Embryonic facial prominence (tissue), 1 donor: Measurements from ENCODE around the gene MFAP2.

Source experiments
- DNase-seq: peaks from one replicate; pipeline ENCODE4 v3.0.0-alpha.2; 2016; ENCODE audit errors: extremely low spot score

The MFAP2 gene

DNA sequence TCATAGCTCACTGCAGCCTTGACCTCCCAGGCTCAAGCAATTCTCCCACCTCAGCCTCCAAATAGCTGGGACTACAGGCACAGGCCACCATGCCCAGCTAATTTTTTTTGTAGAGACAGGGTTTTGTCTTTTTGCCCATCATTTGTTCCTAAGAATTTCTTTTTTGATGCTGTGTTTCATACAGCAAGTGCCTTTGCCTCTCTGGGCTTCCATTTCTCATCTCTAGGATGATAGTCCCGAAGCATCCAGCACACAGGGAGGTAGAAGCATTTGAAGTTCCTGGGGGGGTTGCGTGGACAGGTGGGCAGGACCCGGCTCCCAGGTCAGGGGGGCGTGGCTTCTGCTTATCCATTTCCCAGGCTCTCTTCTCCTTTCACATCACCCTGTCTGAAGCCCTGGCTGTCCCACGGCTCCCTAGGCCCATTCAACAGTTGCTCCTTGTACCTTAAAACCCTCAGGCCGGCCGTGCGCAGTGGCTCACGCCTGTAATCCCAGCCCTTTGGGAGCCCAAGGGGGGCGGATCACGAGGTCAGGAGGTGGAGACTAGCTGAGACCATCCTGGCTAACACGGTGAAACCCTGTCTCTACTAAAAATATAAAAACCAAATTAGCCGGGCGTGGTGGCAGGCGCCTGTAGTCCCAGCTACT lies 27.9 kb upstream of the MFAP2 start:
- DNase-seq = no peak

DNA sequence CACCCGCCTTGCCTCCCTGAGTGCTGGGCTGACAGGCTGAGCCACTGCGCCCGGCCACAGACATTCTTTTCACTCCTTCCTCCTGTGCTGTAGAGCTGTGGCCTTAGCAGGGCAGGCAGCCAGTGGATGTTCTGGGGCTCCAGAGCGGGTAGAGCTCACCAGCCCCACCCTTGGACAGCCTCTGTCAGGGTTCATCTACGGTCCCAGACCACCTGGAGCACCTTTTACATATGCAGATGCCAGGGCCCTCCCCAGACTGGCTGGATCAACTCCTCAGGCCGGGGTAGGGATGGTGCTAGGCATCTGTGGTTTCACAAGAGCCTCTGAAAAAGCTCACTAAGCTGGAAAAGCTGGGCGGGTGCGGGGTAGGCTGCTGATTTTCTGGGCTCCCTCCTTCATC lies 26.7 kb upstream of the MFAP2 start:
- no peak for DNase-seq

DNA sequence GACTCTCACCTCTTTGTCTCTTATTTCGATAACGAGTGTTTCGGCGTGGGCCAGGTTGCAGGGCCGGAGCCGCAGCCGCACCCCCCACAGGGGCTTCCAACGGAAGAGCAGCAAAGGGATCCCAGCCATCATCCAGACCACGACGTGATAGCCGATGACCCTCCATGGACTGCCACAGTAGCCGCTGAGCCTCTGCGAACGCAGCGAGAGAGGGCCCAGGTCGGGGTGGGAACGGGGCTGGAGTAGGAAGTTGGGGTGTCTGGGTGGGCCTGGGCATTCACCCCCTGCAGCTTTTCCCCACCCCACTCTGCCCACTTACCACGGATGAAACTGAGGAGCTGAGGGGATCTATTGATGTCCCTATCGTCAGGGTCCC lies 24.9 kb upstream of the MFAP2 start:
- DNase-seq = no peak

DNA sequence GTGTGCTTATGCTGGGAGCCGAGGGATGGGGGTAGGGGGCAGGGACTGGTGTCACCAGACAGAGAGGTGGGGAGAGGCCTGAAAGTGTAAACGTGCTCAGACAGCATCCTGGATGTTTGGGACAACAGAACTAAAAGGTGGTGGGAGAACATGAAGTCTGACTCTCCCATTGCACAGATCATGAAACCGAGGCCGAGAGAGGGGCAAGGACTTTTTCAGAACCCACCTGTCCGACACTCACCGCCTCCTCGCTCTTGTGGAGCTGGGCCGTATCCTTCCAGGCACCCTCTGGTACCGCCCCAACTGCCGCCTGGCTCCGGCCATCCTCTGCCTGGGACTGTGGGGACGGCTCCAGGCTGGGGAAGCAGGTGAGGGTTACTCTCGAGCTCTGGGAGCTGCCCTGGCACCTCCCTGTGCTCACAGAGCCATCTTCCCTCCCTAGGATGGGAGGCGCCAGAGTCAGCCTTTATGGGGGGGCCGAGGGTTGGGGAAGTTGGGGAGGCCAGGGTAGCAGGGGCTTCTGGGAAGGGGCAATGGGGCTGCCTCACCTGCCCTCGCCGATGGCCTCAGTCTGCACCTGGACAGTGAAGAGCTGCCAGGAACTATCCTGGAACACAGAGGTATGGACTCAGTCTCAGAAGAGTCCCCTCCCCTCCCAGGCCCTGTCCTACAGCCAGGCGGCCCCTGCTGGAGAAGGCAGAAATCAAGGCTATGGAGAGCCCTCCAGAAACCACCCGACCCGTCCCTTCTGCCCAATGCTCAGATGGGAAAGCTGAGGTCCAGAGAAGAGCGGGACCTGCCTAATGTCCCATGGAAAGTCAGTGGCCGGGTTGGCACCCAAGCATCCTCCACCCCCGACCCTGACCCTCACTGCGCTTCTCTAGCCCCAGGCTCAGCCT lies 24.3 kb upstream of the MFAP2 start:
- no peak for DNase-seq

DNA sequence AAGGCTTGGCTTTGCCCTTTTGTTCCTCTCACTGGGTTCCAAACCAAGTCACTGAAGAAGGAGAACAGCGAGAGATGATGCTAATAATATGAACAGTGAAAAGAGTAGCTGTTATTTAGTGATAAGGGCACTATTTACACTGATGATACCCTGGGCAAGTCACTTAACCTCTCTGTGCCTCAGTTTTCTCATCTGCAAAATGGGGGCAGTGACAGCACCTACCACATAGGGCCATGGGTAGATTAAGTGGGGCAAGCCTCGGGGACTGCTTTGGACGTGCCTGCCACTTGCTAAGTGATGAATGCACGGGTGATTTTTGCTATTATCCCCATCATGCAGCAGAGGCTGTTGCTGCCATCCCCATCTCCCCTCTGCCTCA lies 22.1 kb upstream of the MFAP2 start:
- no peak for DNase-seq

DNA sequence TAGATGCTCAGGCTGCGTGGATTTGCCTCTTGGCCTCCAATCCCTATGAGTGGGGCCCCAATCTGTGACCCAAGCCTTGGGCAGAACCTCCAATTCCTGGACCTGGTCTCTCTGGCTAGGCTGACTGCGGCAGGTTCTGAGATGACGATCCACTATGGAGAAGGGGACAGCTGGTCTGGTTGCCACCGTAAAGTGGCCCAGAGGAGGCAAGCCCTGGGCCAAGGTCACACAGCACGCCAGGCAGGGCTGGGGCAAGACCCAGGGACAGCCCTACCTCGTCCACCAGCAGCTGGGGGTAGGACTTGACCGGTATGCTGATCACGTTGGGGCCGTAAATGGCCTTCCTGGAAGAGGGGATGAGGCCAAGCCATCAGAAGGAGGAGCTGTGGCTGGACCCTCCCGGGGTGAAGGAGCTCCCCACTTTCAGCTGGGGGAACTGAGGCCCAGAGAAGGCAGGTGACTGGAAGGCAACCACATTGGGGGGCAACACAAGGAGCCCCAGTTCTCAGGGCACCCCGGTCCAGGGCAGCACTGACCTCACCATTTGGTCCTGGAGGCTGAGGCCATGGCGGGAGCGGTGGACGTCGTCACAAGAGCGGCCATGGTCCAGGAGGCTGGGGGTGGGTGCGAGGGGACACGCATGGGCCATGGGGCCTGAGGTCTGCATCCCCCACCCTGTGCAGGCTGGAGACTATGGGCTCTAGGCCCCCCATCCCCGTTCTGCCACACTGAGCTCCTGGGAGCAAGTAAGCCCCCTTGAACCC lies 21.5 kb upstream of the MFAP2 start:
- DNase-seq = no peak

DNA sequence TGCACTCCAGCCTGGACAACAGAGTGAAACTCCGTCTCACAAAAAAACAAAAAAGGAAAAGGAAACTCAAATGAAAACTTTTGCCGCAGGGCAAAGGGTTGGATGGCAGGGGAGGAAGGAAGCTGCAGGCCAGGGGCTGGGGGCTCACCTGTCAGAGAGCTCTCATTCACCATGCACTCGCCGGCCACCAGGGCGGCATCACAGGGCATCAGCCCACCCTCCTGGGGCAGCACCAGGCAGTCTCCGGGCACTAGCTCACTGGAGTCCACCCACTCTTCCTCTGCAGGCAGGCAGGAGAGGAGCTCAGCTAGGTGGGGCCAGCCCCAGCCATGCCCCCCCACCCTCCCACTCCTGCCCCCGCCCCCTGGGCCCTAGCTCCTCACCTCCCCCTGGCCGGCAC lies 19.4 kb upstream of the MFAP2 start:
- no peak for DNase-seq

DNA sequence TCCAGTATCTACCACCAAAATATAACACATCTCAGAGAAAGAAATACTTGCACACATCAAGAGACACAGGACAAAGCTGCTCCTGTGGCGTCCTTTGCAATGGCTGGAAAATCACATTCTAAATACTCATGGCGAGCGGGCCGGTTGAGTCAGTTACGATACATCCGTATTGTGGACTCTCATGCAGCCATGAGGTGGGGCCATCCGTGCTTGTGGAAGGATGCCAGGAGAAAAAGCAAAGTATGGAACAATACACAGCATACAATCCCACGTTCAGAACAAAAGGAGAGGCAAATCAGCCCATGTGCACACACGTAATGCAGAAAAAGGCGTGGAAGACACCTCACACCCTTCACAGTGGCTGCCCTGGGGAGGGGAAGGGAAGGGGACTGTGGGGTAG lies 18.2 kb upstream of the MFAP2 start:
- DNase-seq = no peak

DNA sequence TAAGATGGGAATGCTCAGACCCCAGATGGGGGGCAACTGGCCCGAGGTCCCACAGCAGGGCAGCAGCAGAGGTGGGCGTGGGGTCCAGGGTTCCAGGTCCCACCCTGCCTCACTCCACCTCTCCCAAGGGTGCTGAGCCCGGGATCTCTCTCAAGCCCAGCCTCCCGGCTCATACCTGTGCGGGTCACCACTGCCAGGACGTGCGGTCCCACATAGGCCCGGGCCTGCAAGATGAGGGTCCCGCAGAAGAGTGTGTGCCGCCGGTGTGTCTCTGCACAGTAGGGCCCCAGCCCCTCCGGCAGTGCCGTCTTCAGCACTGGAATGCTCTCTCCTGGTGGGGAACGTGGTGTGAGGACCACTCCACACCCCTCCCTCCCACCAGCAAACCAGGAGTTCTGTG lies 16.4 kb upstream of the MFAP2 start:
- DNase-seq = no peak

DNA sequence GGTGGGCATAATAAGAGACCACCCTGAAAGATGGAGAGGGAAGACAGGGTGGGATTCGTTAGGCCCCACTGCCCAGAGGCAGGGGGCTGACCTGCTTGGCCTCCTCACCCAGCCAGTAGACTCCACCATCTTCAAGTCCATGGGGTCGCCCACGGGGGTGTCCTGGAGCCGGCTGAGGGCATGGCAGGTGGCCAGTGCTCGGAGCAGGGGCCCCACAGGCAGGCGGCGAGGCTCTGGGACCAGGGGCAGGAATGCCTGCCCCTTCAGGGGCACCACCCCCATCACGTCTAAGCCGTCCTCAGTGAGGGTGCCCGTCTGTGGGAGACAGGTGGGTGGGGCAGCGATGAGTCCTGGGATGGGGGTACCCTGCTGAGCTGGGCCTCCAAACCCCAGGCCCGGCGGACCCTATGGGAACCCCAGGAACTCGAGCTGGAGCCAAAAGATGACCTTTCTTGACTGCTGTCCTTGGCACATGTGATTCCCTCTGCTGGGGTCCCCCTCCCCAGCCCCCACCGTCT lies 13.2 kb upstream of the MFAP2 start:
- DNase-seq = no peak

DNA sequence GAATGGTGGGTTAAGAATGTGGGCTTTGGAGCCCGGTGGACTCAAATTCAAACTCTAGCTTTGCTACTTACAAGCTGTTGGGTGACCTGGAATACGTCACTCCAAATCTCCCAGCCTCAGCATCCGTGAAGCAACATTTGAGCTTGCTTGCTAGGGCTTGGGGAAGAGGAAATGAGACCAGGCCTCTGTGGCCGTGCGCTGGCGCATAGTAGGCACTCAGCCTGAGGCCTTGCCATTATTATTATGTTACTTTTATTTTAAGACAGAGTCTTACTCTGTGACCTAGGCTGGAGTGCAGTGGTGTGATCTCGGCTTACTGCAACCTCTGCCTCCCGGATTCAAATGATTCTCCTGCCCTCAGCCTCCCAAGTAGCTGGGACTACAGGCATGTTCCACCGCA lies 12.3 kb upstream of the MFAP2 start:
- no peak for DNase-seq

DNA sequence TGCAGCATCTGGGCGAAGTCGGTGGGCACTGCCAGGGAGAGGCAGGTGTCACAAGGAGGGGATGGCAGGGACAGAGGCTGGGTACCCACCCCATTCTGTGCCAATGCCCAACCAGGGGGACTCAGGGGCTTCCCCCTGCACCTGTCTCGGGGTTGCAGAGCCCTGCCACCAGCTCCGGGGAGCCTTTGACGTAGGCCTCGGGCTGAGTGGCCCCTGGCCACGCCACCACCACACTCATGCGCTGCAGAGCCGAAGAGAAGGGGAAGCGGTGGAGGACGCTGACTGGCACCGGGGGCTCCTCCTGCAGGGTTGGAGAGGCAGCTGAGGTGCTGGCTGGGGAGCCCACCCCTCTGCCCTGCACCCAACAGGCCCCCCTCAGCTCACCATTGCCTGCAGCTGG lies 11.7 kb upstream of the MFAP2 start:
- DNase-seq = no peak

DNA sequence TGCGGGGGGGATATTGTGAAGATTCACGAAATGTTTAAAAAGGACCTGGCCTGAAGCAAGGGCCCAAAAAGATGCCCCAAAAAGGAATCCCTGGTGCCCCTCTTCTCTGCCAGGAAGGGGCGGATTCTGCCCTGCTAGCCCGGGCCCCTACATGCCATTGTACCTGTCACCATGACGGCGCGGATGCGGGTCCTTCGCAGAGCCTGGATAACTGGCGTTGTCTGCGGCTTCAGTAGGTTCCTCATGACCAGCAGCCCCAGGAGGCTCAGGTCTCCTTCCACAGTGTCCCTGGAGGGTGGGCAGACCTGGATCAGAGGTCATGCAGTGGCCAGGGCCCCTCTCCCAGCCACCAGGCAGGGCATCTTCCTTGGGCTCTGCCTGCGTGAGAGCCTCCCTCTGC lies 11.2 kb upstream of the MFAP2 start:
- no peak for DNase-seq

DNA sequence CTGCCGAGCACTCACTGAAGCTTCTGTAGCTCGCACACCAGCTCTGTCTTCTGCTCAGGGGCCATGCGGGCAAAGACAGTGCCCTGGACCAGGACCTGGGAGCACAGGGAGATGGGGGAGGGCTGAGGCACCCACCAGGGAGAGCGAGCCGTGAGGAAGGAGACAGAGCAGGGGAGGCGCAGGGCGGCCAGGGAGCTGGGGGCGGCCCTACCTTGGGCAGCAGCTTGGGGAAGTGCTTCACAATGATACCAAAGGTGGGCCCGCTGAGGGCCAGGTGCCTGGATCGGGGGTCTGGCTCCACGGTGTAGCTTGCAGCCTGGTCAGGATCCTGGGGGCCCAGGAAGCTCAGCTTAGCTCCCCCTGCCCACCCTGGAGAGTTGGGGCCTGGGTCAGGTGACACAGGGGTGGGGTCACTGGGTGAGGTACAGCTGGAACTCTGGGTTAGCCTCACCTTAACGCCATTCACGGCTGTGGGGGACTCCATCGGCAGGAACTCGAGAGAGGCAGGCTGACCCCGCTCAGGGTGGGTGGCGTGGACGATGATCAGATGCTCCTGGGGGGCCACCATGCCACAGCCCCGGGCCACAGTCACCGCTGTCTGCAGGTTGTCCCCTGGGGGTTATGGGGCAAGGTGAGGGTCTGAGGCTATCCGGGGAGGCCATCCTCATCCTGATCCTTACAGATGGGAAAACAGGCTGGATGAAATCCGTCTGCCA lies 9.4 kb upstream of the MFAP2 start:
- DNase-seq = no peak

DNA sequence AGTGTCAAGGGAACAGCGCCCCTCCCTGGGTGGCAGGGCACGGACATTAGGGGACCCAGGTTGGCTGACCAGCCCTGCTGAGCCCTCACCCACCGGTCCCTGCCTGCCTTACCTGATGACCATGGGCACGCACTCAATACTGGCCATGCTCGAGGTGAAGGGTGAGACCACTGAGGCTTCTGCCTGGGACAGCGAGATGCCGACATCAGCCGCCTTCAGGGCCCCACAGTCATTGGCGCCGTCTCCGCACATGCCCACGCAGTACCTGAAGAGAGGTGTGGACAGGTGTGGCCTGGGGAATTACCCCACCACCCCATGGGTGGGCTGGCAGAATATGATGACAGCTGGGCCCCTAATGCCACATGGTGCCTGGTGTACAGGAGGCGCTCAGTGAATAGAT lies 7.8 kb upstream of the MFAP2 start:
- DNase-seq = no peak

DNA sequence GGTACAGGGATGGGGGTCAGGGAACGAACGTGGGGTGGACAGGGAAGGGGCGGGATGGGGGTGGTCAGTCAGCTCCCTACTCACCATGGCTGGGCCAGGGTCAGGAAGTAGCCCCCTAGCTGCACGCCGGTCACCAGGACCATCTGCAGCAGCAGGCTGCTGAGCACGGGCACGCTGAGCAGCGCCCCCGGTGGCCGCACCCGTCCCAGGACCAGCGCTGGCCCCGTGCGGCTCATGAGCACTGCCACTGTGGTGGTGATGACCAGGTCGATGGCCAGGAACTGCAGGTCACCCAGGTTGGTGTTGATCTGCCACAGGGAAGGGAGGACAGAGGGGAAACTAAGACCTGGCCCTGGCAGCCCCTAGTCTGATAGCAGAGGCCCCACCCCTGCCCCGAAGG lies 6.5 kb upstream of the MFAP2 start:
- DNase-seq = no peak

DNA sequence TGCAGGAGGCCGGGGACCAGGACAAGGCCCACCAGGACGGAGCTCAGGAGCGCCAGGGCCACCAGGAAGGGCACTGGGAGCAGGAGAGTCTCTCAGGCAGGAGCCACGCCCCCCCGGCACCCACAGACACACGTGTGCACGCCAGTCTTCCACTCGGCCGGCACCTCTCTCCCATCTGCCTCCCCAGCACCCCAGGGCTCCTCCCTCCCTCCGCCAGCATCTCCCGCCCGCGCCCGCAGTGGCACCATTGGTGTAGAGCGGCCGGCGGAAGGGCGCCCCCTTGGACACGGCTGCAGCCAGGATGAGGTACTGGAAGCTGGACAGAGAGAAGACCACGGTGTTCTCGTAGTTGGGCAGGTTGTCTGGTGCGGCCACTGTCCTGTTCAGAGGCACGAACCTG lies 6.1 kb upstream of the MFAP2 start:
- no peak for DNase-seq

DNA sequence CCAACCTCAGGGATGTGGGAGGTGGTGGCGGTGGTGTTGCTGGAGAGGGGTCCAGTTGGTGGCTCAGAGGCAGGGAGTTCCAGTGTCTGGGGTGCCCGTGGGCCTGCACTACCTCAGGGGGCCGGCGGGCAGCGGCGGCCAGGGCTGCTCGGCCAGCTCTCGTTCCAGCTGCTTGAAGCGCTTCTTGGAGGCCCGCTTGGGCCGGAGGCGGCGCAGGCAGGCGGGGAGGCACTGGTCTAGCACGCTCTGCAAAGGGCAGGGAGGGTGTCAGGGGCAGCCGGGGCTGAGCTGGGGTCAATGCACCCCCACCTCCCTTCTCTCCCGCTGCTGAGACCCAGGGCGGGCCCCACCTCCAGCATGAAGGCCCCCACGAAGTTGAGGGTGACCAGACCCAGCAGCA lies 5.7 kb upstream of the MFAP2 start:
- no peak for DNase-seq

DNA sequence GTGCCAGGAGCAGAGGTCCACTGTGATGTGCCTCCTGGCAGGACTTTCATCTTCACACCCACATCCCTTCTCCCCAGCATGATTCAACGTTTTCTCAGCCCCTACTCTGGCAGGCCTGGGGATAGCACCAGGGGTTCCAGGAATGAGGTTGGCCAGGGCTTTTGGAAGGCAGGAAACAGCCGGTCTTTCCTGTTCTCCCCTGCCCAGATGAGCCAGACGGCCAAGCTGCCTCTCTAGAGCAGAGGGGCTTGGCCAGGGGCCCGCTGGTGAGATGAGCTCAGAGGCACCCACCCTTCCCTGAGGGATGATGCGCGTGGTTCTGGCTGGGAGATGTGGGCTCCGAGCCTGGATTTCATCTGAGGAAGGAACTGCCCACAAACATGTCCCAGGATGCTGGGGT lies 4.3 kb upstream of the MFAP2 start:
- no peak for DNase-seq

DNA sequence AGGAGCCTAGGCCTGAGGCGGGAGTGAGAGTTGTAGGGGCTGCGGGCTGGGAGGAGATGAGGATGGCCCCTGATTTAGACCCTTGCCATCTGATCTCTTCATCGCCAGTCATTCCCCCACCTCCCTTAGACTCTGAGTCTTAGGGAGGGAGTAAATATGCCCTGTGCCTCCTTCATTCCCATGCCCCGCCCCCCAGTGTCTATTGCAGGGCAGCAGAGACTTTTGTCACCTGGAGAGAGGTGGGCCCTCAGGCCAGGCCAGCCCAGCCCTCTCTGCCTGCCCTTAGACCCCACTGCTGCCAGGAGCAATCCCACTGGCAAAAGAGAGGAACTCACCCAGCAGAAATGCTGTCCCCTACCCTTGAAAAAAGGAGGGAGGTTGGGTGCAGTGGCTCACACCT lies 3.2 kb upstream of the MFAP2 start:
- no peak for DNase-seq

DNA sequence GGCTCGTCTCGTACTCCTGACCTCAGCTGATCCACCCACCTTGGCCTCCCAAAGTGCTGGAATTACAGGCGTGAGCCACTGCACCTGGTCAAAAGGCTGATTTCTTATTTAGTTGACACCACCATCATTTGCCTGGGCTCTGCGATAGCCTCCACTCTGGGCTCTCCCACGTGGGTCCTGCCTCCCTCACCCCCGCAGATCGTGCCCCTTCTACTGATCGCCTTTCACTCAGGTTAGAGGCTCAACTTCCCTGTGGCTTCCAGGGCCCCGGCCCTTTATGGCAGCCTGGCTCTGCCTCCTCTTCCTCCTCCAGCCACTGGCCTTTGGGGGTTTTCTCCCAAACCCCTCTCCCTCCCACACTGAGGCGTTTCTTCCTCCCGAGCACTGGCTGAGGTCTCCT lies 2.5 kb upstream of the MFAP2 start:
- DNase-seq = no peak

DNA sequence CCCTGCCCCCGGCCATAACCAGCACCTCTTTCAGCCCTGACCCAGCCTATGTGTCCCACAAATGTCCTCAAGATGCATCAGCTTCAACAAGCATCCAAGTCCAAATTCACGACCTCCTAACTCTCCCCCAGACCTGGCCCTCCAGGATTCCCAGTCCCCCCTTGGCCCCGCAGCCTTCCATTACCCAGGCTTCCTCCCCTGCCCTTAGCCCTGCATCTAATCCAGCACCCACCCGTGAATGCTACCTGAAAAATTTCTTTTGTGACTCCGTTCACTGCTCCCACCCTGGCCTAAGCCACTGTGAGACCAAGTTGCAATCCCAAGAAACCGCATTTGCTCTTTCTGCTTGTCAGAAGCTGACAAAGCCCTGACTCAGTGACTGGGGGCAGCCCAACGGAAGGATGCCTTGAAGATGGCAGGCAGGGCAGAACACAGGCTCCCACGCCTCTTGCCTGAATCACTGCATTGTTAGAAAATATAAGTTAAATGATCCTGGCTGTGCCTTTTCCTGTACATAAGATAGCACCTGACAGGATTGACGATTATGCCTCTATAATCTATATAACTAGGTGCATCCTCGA lies 939 bp upstream of the MFAP2 start:
- no peak for DNase-seq
